HUES64 (cell line): ENCODE results near the gene SRSF11.

Experiments
- H3K27ac ChIP-seq: 2 replicates; pipeline ENCODE4 v1.7.0; 2013; ENCODE audit warnings: low read depth, low read length, inconsistent platforms
- H3K27me3 ChIP-seq: 2 replicates; pipeline ENCODE4 v1.6.1; 2013; ENCODE audit warnings: mild to moderate bottlenecking, low read length; ENCODE audit not compliant: insufficient read depth
- H3K36me3 ChIP-seq: 2 replicates; pipeline ENCODE4 v1.6.1; 2013; ENCODE audit warnings: mild to moderate bottlenecking, low read length; ENCODE audit not compliant: insufficient read depth
- H3K4me1 ChIP-seq: 2 replicates; pipeline ENCODE4 v1.6.1; 2013; ENCODE audit warnings: mild to moderate bottlenecking, low read length, moderate library complexity; ENCODE audit not compliant: insufficient read depth
- H3K4me3 ChIP-seq: 2 replicates; pipeline ENCODE4 v1.5.1; 2013; ENCODE audit warnings: mild to moderate bottlenecking, low read length, moderate library complexity
- H3K9ac ChIP-seq: 2 replicates; pipeline ENCODE4 v1.6.1; 2013; ENCODE audit warnings: mild to moderate bottlenecking, low read depth, low read length
- H3K9me3 ChIP-seq: 2 replicates; pipeline ENCODE4 v1.6.1; 2013; ENCODE audit warnings: low read depth, low read length; ENCODE audit not compliant: insufficient read depth
- WGBS: fragments of 150-250, 120-280 bp; methylation state at CpG from one replicate; pipeline ENCODE4 v1.1.7; 2013; ENCODE audit warnings: missing lambda C conversion rate; 5-methylcytosine and 5-hydroxymethylcytosine counted together

The SRSF11 gene

DNA sequence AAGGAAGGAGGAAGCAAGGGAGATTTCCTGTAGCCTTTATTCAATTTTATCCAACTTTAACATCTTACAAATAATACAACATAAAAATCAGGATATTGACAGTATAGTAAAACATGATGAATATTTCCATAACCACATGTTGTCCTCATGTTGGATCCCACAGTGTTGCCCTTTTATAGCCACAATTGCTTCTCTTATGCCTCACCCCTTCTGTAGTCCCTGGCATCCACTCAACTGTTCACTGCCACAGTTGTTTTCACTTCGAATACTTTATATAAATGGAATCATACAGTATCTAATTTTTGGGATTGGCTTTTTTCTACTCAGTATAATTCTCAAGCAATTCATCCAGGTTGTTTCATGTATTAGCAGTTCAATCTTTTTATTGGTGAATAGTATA lies 44.8 kb downstream of the SRSF11 start:
- WGBS = 100% methylated on average over 1 of the region's 1 CpG
- H3K36me3 ChIP-seq = peaks cover 66% of the 10 kb centered on the region

DNA sequence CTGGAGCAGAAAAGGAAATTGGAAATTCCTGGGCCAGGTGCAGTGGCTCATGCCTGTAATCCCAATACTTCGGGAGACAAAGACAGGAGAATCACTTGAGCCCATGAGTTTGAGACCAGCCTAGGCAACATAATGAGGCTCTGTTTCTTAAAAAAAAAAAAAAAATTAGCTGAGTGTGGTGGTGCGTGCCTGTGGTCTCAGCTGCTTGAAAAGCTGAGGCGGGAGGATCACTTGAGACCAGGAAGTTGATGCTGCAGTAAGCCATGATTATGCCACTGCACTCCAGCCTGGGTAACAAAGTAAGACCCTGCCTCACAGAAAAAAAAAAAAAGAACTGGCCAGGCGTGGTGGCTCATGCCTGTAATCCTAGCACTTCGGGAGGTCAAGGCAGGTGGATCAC lies 56.7 kb downstream of the SRSF11 start:
- no peak overlapping the region for H3K4me3 ChIP-seq
- no peaks in the 10 kb centered on the region for H3K4me1 ChIP-seq
- 95% methylated on average over 5 of the region's 5 CpGs for WGBS
- no peaks in the 10 kb centered on the region for H3K27me3 ChIP-seq
- H3K27ac ChIP-seq = no peak overlapping the region
- peaks cover 47% of the 10 kb centered on the region for H3K36me3 ChIP-seq
- no peaks in the 10 kb centered on the region for H3K9me3 ChIP-seq
- no peak overlapping the region for H3K9ac ChIP-seq

More for the DNA sequence above, 44.8 kb downstream of the SRSF11 start:
- no peak overlapping the region for H3K4me3 ChIP-seq
- H3K9me3 ChIP-seq = no peaks in the 10 kb centered on the region
- H3K27ac ChIP-seq = no peak overlapping the region
- no peak overlapping the region for H3K9ac ChIP-seq
- no peaks in the 10 kb centered on the region for H3K27me3 ChIP-seq
- no peaks in the 10 kb centered on the region for H3K4me1 ChIP-seq

DNA sequence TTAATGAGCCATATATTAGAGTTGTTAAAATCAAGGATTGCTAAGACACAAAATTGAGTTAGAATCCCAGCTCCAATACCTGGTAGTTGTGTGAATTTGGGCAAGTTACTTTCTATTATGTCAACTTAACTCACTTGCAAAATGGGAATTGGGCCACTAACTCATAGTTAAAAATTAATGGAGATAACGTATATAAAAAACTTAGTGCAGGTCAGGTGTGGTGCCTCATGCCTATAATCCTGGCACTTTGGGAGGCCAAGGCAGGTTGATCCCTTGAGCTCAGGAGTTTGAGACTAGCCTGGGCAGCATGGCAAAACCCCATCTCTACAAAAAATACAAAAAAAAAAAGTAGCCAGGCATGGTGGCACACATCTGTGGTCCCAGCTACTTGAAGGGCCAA lies 57.5 kb downstream of the SRSF11 start:
- Histone ChIP-seq H3K9me3 (no peaks in the 10 kb centered on the region), H3K27ac (no peak overlapping the region), H3K36me3 (peaks cover 42% of the 10 kb centered on the region), H3K4me1 (no peaks in the 10 kb centered on the region), H3K9ac (no peak overlapping the region), H3K27me3 (no peaks in the 10 kb centered on the region), H3K4me3 (no peak overlapping the region)
- 100% methylated on average over 1 of the region's 1 CpG for WGBS

DNA sequence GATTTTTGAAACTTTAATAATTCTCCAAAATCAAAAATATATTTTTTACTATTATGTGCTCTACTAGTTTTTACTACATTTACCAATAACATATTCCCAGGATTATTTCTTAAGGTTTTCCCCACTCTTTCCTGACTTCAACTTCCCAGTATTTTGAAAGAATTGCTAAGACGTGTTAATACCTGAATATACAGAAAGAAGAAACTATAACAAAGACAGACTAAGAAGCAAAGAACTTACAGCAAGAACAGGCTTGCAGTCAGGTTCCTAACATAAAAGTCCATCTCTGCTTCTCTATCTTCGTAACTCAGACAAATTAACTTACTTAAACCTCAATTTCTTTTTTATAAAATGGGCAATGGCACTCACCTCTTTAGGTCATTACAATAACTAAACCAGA lies 63.2 kb downstream of the SRSF11 start:
- H3K36me3 ChIP-seq = peaks cover 26% of the 10 kb centered on the region
- WGBS = 97% methylated on average over 2 of the region's 2 CpGs
- H3K27ac ChIP-seq = no peak overlapping the region
- no peaks in the 10 kb centered on the region for H3K27me3 ChIP-seq
- H3K9ac ChIP-seq = no peak overlapping the region
- H3K4me3 ChIP-seq = no peak overlapping the region
- H3K9me3 ChIP-seq = no peaks in the 10 kb centered on the region
- H3K4me1 ChIP-seq = no peaks in the 10 kb centered on the region

DNA sequence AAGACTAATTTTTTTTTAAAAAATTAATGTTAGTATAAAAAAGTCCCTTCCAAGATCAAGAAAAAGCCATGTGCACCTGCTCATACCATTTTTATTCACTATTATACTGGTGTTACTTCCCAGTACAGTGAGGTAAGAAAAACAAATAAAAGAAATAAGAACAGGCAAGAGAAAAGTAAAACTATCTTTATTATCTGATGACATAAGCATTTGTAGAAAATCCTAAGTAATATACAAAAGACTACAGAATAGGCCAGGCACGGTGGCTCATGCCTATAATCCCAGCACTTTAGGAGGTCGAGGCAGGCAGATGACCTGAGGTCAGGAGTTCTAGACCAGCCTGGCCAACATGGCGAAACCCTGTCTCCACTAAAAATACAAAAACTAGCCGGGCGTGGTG lies 65.3 kb downstream of the SRSF11 start:
- no peaks in the 10 kb centered on the region for H3K27me3 ChIP-seq
- no peaks in the 10 kb centered on the region for H3K9me3 ChIP-seq
- H3K36me3 ChIP-seq = peaks cover 38% of the 10 kb centered on the region
- H3K4me3 ChIP-seq = no peak overlapping the region
- no peak overlapping the region for H3K27ac ChIP-seq
- no peak overlapping the region for H3K9ac ChIP-seq
- 93% methylated on average over 5 of the region's 5 CpGs for WGBS
- H3K4me1 ChIP-seq = no peaks in the 10 kb centered on the region

DNA sequence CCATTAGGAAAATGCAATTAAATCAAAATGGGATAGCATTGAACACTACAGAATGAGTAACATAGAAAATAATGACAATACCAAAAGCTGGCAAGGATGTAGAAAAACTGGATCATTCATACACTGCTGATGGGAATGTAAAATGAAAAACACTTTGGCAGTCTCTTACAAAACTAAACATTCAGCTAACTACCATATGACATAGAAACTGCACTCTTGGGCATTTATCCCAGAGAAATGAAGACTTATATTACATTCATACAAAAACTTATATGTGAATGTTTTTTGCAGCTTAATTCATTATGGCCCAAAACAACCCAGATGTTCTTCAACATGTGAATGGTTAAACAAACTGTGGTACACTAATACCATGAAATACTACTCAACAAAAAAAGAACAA lies 67.0 kb downstream of the SRSF11 start:
- no peaks in the 10 kb centered on the region for H3K4me1 ChIP-seq
- no peak overlapping the region for H3K9ac ChIP-seq
- no peaks in the 10 kb centered on the region for H3K27me3 ChIP-seq
- no peak overlapping the region for H3K4me3 ChIP-seq
- H3K36me3 ChIP-seq = peaks cover 49% of the 10 kb centered on the region
- no peak overlapping the region for H3K27ac ChIP-seq
- H3K9me3 ChIP-seq = no peaks in the 10 kb centered on the region

DNA sequence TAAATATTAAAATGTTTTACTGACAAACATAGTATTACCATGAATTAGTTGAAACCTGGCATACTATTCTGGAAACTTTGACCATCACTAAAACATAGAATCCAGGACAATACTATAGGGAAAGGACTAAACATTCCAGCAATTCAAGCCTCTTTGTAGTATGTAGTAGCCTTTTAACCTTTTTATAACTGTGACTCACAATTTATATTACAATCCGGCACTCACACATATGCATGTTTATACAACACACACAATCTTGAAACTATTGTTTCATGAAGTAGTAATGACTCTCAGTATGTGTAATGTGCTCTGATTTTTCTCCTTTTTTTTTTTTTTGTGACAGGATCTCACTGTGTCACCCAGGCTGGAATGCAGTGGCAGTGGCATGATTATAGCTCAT lies 69.0 kb downstream of the SRSF11 start:
- no peak overlapping the region for H3K27ac ChIP-seq
- no peak overlapping the region for H3K4me3 ChIP-seq
- no peak overlapping the region for H3K9ac ChIP-seq
- H3K27me3 ChIP-seq = no peaks in the 10 kb centered on the region
- WGBS = no CpG with 5 or more reads among the region's 1 CpG
- peaks cover 59% of the 10 kb centered on the region for H3K36me3 ChIP-seq
- H3K4me1 ChIP-seq = no peaks in the 10 kb centered on the region
- H3K9me3 ChIP-seq = no peaks in the 10 kb centered on the region

DNA sequence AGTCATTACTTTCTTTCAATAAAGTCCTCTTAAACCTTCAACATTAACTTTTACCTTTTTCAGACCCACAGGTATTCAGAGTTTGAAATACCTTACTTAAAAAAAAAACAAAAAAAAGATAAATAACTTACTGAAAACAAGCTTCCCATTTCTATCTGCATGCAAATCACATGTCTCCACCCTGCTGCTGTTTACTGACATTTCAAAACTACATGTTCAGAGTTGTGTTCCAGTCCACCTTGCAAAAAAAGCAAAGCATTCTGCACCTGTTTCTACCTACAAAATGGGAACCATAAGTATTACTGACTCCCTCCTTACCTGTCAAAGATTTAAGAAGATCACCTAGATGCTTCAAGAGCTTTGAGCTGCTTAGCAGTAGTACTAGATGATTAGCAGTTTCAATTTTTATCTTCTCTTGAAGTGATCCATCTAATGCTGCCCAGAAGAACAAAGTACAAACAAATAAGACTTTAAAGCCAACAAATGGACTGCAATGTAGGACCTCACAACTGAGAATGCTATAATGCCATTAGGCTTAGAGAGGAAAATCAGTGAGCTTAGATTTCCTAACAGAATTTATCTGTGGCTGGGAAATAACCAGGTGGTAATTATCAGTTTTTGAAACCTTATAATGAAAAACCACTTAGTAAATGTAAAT lies 72.1 kb downstream of the SRSF11 start:
- no peak overlapping the region for H3K27ac ChIP-seq
- no peak overlapping the region for H3K9ac ChIP-seq
- H3K27me3 ChIP-seq = no peaks in the 10 kb centered on the region
- H3K4me1 ChIP-seq = no peaks in the 10 kb centered on the region
- H3K36me3 ChIP-seq = peaks cover 73% of the 10 kb centered on the region
- H3K9me3 ChIP-seq = no peaks in the 10 kb centered on the region
- no peak overlapping the region for H3K4me3 ChIP-seq

DNA sequence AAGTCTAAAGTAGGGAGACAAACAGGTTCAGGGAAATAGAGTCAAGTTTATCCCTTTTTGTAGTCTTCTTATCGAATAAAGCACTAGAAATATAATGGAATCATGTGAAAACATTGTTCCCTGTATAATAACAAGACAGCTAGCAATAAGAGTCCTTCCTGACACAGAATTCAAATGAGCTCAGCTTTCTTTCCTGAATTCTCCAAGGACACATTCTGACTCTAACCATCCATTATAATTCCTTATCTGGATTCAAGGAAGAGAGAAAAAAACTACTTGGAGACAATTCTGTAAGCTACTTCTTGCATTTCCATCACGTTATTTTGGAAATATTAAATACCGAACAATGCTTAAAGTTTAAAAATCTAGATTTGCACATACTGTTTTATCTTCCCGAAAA lies 74.6 kb downstream of the SRSF11 start:
- no peak overlapping the region for H3K4me3 ChIP-seq
- H3K9me3 ChIP-seq = no peaks in the 10 kb centered on the region
- no peaks in the 10 kb centered on the region for H3K27me3 ChIP-seq
- H3K9ac ChIP-seq = no peak overlapping the region
- no peak overlapping the region for H3K27ac ChIP-seq
- WGBS = 99% methylated on average over 4 of the region's 4 CpGs
- H3K4me1 ChIP-seq = no peaks in the 10 kb centered on the region
- H3K36me3 ChIP-seq = peaks cover 83% of the 10 kb centered on the region

DNA sequence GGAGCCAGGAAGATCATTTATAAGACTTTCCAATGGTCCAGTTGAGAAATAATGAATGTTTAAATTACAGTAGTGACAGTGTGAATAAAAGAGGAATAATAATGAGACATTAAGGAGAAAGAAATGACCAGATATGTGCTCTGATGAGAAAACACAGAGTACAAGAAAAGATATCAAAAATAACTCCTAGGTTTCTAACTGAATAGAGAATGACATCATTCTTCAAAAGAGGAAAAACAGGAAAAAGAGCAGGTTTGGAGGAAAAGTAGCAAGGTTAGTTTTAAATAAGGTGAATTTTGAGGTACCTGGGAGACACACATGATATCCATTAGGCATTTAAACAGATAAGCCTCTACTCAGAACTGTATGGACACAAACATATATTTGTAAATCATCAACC lies 78.3 kb downstream of the SRSF11 start:
- no peak overlapping the region for H3K27ac ChIP-seq
- no peak overlapping the region for H3K4me3 ChIP-seq
- H3K27me3 ChIP-seq = no peaks in the 10 kb centered on the region
- no peaks in the 10 kb centered on the region for H3K4me1 ChIP-seq
- H3K9me3 ChIP-seq = no peaks in the 10 kb centered on the region
- no peak overlapping the region for H3K9ac ChIP-seq
- peaks cover 61% of the 10 kb centered on the region for H3K36me3 ChIP-seq
